ENCODE data around the gene MRPS27.

MRPS27 gene

GRCh38 chr5:72225741-72226140 lies 94.3 kb downstream of the MRPS27 start:
- TF ChIP-seq YY1 (IDR thresholded peaks at IDR 0.05; ENCODE audit: low read depth) (no peak), ZBTB7A (IDR thresholded peaks at IDR 0.05; ENCODE audit: low read depth) (no peak), MAX (IDR thresholded peaks at IDR 0.05) (no peak), CREB1 (IDR thresholded peaks at IDR 0.05; ENCODE audit: low read depth) (no peak), TCF12 (IDR thresholded peaks at IDR 0.05; ENCODE audit: low read depth) (no peak), EGR1 (IDR thresholded peaks at IDR 0.05) (no peak), TEAD4 (IDR thresholded peaks at IDR 0.05) (no peak), NFIC (IDR thresholded peaks at IDR 0.05) (no peak), FOXM1 (IDR thresholded peaks at IDR 0.05; ENCODE audit: borderline replicate concordance, low read depth) (no peak), REST (IDR thresholded peaks at IDR 0.05; ENCODE audit: low read depth) (no peak), CEBPB (IDR thresholded peaks at IDR 0.05) (no peak), EP300 (IDR thresholded peaks at IDR 0.05; ENCODE audit: borderline replicate concordance) (no peak), RAD21 (IDR thresholded peaks at IDR 0.05; ENCODE audit: low read depth) (no peak), USF1 (IDR thresholded peaks at IDR 0.05) (no peak), TAF1 (IDR thresholded peaks at IDR 0.05; ENCODE audit: low read depth) (no peak)

GRCh38 chr5:72224946-72225463 lies 95.0 kb downstream of the MRPS27 start:
- TF ChIP-seq CEBPB (IDR thresholded peaks at IDR 0.05) (no peak), REST (IDR thresholded peaks at IDR 0.05; ENCODE audit: low read depth) (no peak), TAF1 (IDR thresholded peaks at IDR 0.05; ENCODE audit: low read depth) (no peak), EP300 (IDR thresholded peaks at IDR 0.05; ENCODE audit: borderline replicate concordance) (no peak), CREB1 (IDR thresholded peaks at IDR 0.05; ENCODE audit: low read depth) (no peak), TCF12 (IDR thresholded peaks at IDR 0.05; ENCODE audit: low read depth) (no peak), USF1 (IDR thresholded peaks at IDR 0.05) (no peak), MAX (IDR thresholded peaks at IDR 0.05) (no peak), RAD21 (IDR thresholded peaks at IDR 0.05; ENCODE audit: low read depth) (no peak), ZBTB7A (IDR thresholded peaks at IDR 0.05; ENCODE audit: low read depth) (no peak), NFIC (IDR thresholded peaks at IDR 0.05) (no peak), FOXM1 (IDR thresholded peaks at IDR 0.05; ENCODE audit: borderline replicate concordance, low read depth) (no peak), TEAD4 (IDR thresholded peaks at IDR 0.05) (no peak), YY1 (IDR thresholded peaks at IDR 0.05; ENCODE audit: low read depth) (no peak), EGR1 (IDR thresholded peaks at IDR 0.05) (no peak)

GRCh38 chr5:72223371-72223770 lies 96.7 kb downstream of the MRPS27 start:
- TF ChIP-seq EGR1 (IDR thresholded peaks at IDR 0.05): no peak
- TF ChIP-seq TCF12 (IDR thresholded peaks at IDR 0.05; ENCODE audit: low read depth): no peak
- no peak for TF ChIP-seq YY1 (IDR thresholded peaks at IDR 0.05; ENCODE audit: low read depth)
- no peak for TF ChIP-seq EP300 (IDR thresholded peaks at IDR 0.05; ENCODE audit: borderline replicate concordance)
- no peak for TF ChIP-seq ZBTB7A (IDR thresholded peaks at IDR 0.05; ENCODE audit: low read depth)
- no peak for TF ChIP-seq REST (IDR thresholded peaks at IDR 0.05; ENCODE audit: low read depth)
- TF ChIP-seq CEBPB (IDR thresholded peaks at IDR 0.05): no peak
- no peak for TF ChIP-seq TEAD4 (IDR thresholded peaks at IDR 0.05)
- no peak for TF ChIP-seq NFIC (IDR thresholded peaks at IDR 0.05)
- no peak for TF ChIP-seq CREB1 (IDR thresholded peaks at IDR 0.05; ENCODE audit: low read depth)
- TF ChIP-seq RAD21 (IDR thresholded peaks at IDR 0.05; ENCODE audit: low read depth): no peak
- no peak for TF ChIP-seq USF1 (IDR thresholded peaks at IDR 0.05)
- no peak for TF ChIP-seq TAF1 (IDR thresholded peaks at IDR 0.05; ENCODE audit: low read depth)
- TF ChIP-seq MAX (IDR thresholded peaks at IDR 0.05): no peak
- TF ChIP-seq FOXM1 (IDR thresholded peaks at IDR 0.05; ENCODE audit: borderline replicate concordance, low read depth): no peak

Measured in Ishikawa (cell line).